GM10248 (cell line): ENCODE results near the gene BABAM2.

Experiments
- CTCF ChIA-PET: fragments of 300-600 bp; sonication (Branson Sonifier 250); formaldehyde crosslinking; extraction: SDS; loops from one replicate; lab custom pipeline; 2021; ENCODE audit warnings: antibody characterized with exemption; lab: Yijun Ruan, JAX
- POLR2A ChIA-PET: fragments of 350-650 bp; sonication (Branson Sonifier 250); formaldehyde crosslinking; extraction: SDS; loops from one replicate; lab custom pipeline; 2020; ENCODE audit warnings: antibody characterized with exemption; lab: Yijun Ruan, JAX
- DNase-seq: peaks from one replicate; pipeline ENCODE4 v3.0.0; 2012; ENCODE audit errors: extremely low spot score
- TF ChIP-seq, protein P1 (sequence below): IDR thresholded peaks from 2 replicates; pipeline ENCODE4 v1.5.1; 2012; ENCODE audit warnings: mild to moderate bottlenecking, low read depth; ENCODE audit errors: extremely low read depth, missing control alignments, control extremely low read depth

The BABAM2 gene

DNA sequence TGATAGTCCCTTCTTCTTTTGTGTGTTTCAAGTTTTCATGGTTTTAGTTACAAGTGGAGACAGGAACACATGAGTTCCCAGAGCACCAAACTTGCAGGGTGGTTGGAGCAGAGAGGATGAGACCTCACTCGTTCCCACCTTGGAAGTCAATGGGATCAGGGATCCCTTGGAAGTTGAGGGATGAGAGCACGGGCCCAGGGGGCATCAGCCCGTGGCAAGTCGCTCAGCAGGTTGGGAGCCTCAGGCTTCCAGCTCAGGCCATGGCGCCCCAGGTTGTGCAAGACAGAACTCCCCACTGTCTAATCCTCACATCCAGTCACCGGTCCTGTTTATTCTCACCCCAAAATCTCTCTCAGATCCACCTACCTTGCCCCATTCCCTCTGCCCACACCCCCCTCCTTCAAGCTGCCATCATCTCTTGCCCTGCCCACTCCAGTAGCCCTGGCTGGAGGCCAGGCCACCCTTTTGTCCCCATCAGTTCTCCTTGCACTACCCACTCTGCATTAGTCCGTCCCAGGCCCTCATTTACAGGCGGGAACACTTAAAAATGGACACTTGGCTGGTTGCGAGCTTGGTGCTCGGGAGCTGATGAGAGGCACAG, 464.5 kb downstream of the BABAM2 start:
- TF ChIP-seq, protein P1, sequence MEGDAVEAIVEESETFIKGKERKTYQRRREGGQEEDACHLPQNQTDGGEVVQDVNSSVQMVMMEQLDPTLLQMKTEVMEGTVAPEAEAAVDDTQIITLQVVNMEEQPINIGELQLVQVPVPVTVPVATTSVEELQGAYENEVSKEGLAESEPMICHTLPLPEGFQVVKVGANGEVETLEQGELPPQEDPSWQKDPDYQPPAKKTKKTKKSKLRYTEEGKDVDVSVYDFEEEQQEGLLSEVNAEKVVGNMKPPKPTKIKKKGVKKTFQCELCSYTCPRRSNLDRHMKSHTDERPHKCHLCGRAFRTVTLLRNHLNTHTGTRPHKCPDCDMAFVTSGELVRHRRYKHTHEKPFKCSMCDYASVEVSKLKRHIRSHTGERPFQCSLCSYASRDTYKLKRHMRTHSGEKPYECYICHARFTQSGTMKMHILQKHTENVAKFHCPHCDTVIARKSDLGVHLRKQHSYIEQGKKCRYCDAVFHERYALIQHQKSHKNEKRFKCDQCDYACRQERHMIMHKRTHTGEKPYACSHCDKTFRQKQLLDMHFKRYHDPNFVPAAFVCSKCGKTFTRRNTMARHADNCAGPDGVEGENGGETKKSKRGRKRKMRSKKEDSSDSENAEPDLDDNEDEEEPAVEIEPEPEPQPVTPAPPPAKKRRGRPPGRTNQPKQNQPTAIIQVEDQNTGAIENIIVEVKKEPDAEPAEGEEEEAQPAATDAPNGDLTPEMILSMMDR = no peak
- no peak for DNase-seq
- POLR2A ChIA-PET = no interaction called here
- CTCF ChIA-PET = no interaction called here

DNA sequence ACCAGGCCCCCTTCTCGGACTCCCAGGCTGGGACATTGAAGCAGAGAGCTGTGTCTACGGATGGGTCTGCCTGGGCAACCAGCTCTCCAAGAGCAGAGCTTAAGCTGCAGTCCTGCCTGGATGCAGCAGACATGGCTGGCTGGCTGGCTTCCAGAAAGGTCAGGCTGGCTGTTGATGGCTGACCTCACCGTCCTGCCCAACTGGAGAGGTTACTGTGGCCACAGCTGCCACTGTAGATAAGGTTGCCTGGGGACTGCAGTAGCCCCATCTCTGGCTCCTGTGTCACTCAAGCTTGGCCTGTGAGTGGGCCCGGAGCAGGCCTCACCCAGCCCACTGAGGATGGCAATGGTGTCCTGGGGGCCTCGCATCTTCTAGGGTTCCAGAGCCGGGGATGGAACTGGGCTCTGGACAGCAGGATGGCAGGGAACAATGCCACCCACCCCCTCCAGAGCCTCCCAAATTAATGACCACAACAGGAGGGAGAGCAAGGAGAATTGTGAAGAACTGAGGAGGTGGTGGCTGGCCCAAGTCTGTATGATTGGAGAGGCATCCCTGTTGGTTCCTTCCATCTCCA, 465.1 kb downstream of the BABAM2 start:
- DNase-seq = no peak
- POLR2A ChIA-PET = no interaction called here
- TF ChIP-seq, protein P1 = no peak
- CTCF ChIA-PET = no interaction called here

DNA sequence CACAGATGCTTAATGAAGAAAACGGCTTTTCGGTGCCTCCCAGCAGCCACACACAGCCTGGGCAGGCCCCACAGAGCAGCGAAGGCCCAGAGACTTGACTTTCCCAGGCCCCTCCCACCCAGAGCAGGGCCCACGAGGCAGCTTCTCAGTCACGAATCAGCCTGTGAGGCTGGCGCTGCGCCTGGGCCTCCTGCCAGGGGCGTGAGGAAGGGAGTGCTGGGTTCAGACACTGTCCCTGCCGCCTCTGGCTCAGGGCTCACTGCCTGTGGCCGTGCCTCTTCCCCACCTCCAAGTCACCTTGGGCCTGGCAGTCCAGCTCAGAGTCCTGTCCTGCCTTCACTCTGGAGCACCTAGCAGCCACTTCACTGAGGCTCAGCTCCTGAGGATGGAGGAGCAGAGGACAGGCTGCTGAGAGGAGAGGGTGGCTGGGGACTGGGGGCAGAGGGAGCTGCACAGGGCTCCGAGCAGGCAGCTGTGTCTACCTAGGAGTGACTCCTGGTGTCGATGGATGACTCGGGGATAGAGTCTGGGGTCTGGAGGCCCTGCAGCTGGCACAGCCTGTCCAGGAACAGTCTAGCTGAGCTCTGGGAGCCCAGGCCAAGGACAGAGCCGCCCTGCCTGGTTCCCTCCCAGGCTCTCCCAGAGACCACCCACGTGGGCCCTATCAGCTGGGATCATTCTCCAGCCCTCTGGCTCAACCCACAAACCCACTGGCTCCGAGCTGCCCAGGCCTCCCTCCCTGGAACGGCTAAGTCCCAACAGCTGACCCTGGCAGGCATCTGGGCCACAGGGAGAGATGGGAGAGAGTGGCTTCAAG, 465.8 kb downstream of the BABAM2 start:
- ChIA-PET CTCF (no interaction called here), POLR2A (interaction anchor here (0.9 to 1.0 kb wide), 2 partner anchors 14 to 36 kb away, joined by 3 read pairs; partner anchors contain the start of gene FOSL2)
- TF ChIP-seq, protein P1 = no peak
- no peak for DNase-seq

DNA sequence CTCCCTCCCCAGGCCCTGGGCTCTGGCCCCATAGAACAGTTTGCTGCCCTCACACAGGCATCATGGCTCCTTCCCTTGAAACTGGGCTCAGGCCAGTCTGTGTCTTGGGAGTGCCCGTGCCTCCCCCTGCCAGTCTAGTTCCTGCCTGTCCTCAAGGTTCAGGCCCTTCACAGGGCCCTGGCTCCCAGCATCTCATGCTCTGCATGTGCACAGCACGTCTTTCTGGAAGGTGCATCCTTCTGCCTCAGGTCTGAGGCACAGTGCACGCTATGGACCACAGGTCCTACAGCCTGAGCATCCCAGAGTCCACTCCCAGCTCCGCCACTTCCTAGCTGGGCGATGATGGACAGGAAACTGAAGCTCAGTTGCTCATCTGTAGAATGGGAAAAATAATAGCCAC, 466.5 kb downstream of the BABAM2 start:
- TF ChIP-seq, protein P1 = no peak
- no peak for DNase-seq
- POLR2A ChIA-PET = interaction anchor here (0.9 to 1.0 kb wide), 2 partner anchors 15 to 35 kb away, joined by 3 read pairs; partner anchors contain the start of gene FOSL2
- CTCF ChIA-PET = no interaction called here

DNA sequence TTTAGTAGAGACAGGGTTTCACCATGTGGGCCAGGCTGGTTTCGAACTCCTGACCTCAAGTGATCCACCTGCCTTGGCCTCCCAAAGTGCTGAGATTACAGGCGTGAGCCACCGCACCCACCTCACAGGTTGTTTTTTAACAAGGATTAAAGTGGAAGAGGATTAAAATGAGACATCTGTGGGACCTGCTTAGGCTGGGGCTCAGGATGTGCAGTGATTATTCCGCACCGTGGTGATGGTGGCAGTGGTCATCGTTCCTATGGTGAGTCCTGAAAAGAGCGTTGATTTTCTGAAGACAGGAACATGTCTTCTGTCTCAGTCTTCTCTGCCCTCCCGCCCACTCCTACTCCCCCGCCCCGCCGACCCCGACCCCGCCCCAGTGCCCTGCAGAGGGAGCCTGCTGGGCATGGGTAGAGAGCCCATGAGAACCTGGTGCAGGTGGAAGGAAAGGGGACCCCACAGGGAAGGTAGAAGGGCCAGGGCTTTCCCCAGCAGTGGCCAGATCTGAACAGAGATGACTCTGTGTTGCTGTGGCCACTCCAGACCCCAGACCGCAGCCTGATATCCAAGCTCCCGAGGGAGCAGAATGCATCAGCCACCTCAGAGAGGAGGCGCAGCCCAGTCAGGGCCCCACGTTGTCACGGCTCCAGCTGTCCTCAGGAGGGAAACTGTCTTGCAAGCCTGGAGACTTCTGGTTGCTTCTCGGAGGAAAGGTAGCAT, 467.6 kb downstream of the BABAM2 start:
- TF ChIP-seq, protein P1 = no peak
- no peak for DNase-seq
- CTCF ChIA-PET = interaction anchor here (1.1 kb wide), 1 partner anchor 17 kb away, joined by 3 read pairs; no protein-coding TSS in a partner anchor
- POLR2A ChIA-PET = no interaction called here

DNA sequence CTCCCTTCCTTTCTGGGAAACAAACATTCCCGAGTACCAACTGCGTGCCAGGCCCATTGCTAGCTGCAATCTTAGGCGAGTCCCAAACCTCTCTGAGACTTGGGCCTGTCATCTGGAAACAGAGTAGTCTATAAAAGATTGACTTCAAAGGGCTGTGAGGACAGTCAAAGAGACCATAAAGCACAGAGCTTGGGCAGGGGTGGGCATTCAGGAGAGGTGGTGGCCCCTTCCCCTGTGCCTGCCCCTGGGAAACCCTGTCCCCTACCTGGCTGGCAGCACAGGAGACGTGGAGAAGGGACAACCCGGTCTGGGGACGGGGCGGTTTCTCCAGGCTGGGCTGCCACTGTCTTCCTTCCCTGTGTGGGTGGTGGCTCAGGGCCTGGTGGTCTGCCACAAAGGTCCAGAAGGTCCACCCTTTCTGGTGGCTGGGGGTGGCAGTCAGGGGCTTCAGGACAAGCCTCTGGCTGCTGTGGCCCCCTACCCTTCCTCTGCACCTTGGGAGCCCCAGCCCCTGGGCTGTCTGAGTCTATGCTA, 468.2 kb downstream of the BABAM2 start:
- CTCF ChIA-PET = interaction anchor here (1.1 kb wide), 1 partner anchor 18 kb away, joined by 3 read pairs; no protein-coding TSS in a partner anchor
- TF ChIP-seq, protein P1 = no peak
- no peak for DNase-seq
- POLR2A ChIA-PET = no interaction called here
